ENCODE results near the gene ACAT2.

The ACAT2 gene

DNA sequence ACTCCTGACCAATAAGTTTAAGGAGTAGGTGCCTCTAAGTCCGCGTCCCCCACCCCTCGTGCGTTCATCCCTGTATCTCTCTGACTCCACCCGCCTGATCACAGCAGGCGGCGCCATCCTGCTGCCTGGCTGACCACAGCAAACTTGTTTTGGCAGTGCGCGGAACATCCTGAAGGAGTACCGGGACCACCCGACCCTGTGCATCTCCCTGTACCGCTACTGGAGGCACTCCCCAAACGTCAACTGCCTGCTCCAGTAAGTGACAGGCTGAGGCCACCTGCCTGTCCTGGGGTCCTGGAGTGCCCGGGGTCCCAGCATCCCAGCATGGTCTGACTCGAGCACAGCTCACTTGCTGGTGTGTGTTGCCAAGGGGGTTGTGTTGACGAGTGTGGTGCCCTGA, 57.3 kb downstream of the ACAT2 start:
- TF ChIP-seq, protein P1, sequence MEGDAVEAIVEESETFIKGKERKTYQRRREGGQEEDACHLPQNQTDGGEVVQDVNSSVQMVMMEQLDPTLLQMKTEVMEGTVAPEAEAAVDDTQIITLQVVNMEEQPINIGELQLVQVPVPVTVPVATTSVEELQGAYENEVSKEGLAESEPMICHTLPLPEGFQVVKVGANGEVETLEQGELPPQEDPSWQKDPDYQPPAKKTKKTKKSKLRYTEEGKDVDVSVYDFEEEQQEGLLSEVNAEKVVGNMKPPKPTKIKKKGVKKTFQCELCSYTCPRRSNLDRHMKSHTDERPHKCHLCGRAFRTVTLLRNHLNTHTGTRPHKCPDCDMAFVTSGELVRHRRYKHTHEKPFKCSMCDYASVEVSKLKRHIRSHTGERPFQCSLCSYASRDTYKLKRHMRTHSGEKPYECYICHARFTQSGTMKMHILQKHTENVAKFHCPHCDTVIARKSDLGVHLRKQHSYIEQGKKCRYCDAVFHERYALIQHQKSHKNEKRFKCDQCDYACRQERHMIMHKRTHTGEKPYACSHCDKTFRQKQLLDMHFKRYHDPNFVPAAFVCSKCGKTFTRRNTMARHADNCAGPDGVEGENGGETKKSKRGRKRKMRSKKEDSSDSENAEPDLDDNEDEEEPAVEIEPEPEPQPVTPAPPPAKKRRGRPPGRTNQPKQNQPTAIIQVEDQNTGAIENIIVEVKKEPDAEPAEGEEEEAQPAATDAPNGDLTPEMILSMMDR (IDR thresholded peaks at IDR 0.05) = no peak

DNA sequence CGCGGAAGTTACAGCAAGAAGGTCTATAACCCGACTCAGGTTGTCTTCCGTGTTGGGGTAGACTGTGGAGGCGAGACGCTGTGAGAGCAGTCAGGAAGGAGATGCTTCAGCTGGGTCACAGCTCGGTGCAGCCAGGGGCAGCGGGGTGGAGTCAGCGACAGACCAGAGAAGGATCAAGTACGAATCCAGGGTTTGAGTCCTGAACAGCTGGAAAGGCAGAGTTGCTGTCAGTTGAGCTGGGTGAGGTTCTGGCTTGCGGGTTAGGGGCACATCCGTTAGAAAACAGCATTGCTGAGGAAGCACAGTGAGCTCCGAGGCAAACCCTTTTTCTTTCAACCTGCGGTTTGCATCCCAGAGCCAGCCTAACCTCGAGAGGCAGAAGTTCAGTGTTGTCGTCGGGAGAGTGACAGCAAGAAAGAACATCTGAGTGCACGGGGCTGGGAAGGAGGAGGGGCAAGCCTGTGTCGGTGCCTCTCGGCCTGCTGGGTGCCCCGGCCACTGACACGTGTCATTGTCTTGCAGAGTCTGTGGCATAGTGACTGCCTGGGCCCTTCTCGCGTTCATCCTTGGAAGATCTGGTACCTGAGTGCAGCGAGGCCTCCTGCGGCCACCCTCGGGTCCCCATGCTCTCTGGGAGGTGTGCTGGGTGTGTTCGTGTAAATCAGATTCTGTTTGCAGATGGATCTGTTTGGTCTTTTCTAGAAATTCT, 58.2 kb downstream of the ACAT2 start:
- TF ChIP-seq, protein P1 (IDR thresholded peaks at IDR 0.05) = no peak

DNA sequence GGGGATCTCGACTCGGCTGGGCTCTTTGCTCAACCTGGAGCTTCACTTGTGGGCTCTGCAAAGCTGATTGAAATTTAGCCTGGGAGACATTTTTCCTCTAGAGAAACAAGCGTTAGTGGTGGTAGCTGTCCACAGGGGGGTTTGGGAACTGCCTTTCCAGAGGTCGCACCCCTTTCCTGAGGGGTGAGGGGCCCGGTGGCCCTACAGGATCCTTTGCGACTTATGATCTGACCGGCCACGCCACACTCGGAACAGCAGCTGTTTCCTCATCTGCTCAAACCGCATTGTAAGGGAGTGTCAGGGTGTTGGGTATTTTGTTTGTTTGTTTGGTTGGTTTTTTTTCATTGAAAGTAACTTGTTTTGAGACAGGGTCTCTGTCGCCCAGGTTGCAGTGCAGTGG, 59.3 kb downstream of the ACAT2 start:
- TF ChIP-seq, protein P1 (IDR thresholded peaks at IDR 0.05) = no peak

DNA sequence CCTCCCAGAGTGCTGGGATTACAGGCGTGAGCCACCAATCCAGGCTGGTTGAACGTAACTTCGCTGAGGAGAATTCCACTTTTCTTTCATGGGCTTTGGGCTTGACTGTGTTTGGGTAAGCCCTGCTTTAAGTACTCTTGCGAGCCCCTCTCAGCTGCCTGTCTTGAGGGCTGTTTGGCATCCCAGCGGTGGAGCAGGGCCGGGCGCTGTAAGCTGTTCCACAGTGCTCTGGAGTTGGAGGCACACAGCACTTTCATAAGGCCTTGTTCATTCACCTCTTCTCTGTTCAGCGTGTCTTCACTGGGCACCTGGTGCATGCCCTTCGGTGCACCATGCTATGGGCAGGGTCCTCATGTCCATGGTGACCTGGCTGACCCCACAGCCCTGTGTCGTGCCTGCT, 59.9 kb downstream of the ACAT2 start:
- TF ChIP-seq, protein P1 (IDR thresholded peaks at IDR 0.05) = no peak

DNA sequence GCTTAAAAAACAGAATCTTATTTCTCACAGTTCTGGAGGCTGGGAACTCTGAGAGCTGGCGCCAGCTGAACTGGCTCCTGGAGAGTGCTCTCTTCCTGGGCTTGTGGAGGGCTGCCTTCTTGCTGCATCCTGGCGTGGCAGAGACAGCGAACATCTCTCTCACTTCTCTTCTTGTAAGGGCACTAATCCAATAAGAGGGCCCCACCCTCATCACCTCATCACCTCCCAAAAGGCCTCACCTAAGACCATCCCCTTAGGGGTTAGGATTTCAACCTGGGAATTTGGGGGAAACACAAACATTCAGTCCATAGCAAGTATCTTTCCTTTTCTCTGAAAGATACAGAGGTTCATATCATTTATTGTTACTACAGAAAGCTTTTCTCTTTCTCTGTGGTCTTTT, 62.1 kb downstream of the ACAT2 start:
- TF ChIP-seq, protein P1 (IDR thresholded peaks at IDR 0.05) = no peak

DNA sequence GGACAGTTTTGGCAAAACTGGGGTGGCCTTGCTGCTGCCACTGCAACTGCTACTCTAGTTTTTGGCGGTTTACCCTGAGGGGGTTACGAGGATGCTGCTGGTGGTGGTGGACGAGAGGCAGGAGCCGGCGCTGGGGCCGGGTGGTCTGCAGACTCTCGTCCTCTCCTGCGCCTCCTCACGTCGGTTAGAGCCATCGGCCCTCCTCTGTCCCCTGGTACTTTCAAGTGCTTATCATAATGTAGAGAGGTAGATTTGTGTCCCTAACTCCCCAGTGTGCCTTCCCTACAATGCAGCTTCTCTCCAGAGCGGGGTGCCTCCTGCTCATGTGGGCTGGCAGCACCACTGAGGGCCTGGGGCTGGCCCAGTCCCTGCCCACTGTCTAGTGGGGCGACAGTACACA, 64.2 kb downstream of the ACAT2 start:
- TF ChIP-seq, protein P1 (IDR thresholded peaks at IDR 0.05) = no peak

DNA sequence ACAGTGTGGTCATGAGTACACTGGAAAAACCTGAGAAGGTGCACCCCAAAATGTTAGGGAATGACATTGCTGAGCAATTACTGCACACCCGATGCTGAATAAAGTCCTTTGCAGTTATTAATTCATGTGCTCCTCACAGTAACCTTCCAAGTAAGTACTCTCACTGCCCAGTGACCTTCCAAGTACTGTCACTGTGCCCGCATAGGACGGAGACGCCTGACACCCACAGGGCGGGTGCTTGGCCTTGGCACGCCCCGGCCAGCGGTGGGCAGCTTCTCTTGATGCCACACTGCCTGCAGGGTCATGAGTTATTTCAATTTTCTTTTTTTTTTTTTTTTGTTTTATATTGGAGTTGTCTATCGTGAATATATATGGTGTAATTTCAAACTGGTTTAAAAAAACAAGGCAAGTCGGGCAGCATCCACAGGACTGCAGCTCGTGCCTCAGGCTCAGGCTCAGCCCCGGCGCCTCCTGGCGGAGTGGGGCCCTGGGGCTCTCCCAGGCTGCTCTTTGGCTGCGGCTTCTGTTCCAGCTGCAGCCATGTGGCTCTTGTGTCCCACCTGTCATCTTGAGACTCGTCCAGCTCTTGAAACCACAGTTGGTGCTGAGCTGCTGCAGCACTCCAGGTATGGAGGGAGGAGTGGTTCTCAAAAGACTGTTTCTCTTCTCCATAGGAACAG, 65.3 kb downstream of the ACAT2 start:
- TF ChIP-seq, protein P1 (IDR thresholded peaks at IDR 0.05) = no peak

Data from LNCAP (cell line).